BLaER1 treated with 17β-estradiol and CSF1 and Interleukin-3, amounts not matched to agents 10 nM and 100 nM (cell line): ENCODE data around the gene UGT1A7.
"Not testable (repeated sequence)": the region's sequence is repeated elsewhere in the genome, so short reads cannot be mapped to it uniquely, and the experiment has no call there.

Experiments
- H3K27ac ChIP-seq, 11 experiments: shearing (Covaris generic); formaldehyde crosslinking; 2 replicates each; pipeline ENCODE4 v1.8.1; 2022
- H3K27me3 ChIP-seq, 11 experiments: shearing (Covaris generic); formaldehyde crosslinking; 2 replicates each; pipeline ENCODE4 v1.8.1; 2022
- H3K36me3 ChIP-seq, 11 experiments: shearing (Covaris generic); formaldehyde crosslinking; 2 replicates each; pipeline ENCODE4 v1.8.1; 2022
- H3K4me1 ChIP-seq, 10 experiments: shearing (Covaris generic); formaldehyde crosslinking; 2 replicates each; pipeline ENCODE4 v1.8.1; 2022
- H3K4me2 ChIP-seq, 11 experiments: shearing (Covaris generic); formaldehyde crosslinking; 2 replicates each; pipeline ENCODE4 v1.8.1; 2022
- H3K4me3 ChIP-seq, 10 experiments: shearing (Covaris generic); formaldehyde crosslinking; 2 replicates each; pipeline ENCODE4 v1.8.1; 2022
- H3K9ac ChIP-seq, 11 experiments: shearing (Covaris generic); formaldehyde crosslinking; 2 replicates each; pipeline ENCODE4 v1.8.1; 2022
- H3K9me3 ChIP-seq, 11 experiments: shearing (Covaris generic); formaldehyde crosslinking; replicated peaks in 1 of 11; 2 replicates each; pipeline ENCODE4 v1.8.1; 2022
- H4K20me1 ChIP-seq, 11 experiments: shearing (Covaris generic); formaldehyde crosslinking; 2 replicates each; pipeline ENCODE4 v1.8.1; 2022
- Cebpa-rat ChIP-seq, 11 experiments: shearing (Covaris generic); IDR thresholded peaks; 2 replicates each; pipeline ENCODE4 v1.8.1; 2022

The UGT1A7 gene

GRCh38 chr2:233691443-233692433, 10.0 kb downstream of the UGT1A7 start:
- no peak for TF ChIP-seq Cebpa-rat (IDR thresholded peaks at IDR 0.05)
- Histone ChIP-seq H3K27me3 (no peaks in the 10 kb centered on the region), H3K4me2 (no peak overlapping the region; a peak in 1 of 22 replicates), H3K36me3 (no peaks in the 10 kb centered on the region), H3K4me3 (no peak overlapping the region), H3K4me1 (peaks cover 0 to 5% (median 0%) of the 10 kb centered on the region in 10 experiments; a peak in 2 of 20 replicates), H3K9me3 (no peaks in the 10 kb centered on the region), H3K9ac (no peak overlapping the region), H4K20me1 (no peaks in the 10 kb centered on the region), H3K27ac (no peak overlapping the region)

GRCh38 chr2:233692648-233693047, 10.9 kb downstream of the UGT1A7 start, which contains the start of gene UGT1A6:
Gene UGT1A6, plus strand, starts transcription at chr2:233692890. Its CDS starts 115 bp downstream, at chr2:233693005.
- Histone ChIP-seq H3K4me2 (no peak within 1 kb of the TSS), H3K36me3 (no peaks in the 10 kb centered on the region), H4K20me1 (no peaks in the 10 kb centered on the region), H3K27me3 (no peaks in the 10 kb centered on the region), H3K9me3 (no peaks in the 10 kb centered on the region), H3K4me3 (no peak within 1 kb of the TSS), H3K27ac (no peak within 1 kb of the TSS), H3K9ac (no peak within 1 kb of the TSS), H3K4me1 (peaks cover 0 to 5% (median 0%) of the 10 kb centered on the region in 10 experiments; a peak in 2 of 20 replicates)
- no peak for TF ChIP-seq Cebpa-rat (IDR thresholded peaks at IDR 0.05)

- no peaks in the 10 kb centered on the region for H4K20me1 ChIP-seq
- H3K27ac ChIP-seq: no peak overlapping the region
- no peaks in the 10 kb centered on the region for H3K36me3 ChIP-seq
- no peaks in the 10 kb centered on the region for H3K27me3 ChIP-seq
- no peak overlapping the region for H3K4me2 ChIP-seq
- TF ChIP-seq Cebpa-rat (IDR thresholded peaks at IDR 0.05): no peak
- H3K4me3 ChIP-seq: no peak overlapping the region
- no peak overlapping the region for H3K9ac ChIP-seq
- no peaks in the 10 kb centered on the region for H3K9me3 ChIP-seq
- H3K4me1 ChIP-seq: peaks cover 0 to 5% (median 0%) of the 10 kb centered on the region in 10 experiments; a peak in 2 of 20 replicates
Observed at GRCh38 chr2:233693963-233694362, 12.3 kb downstream of the UGT1A7 start.

GRCh38 chr2:233698740-233699139, 17.0 kb downstream of the UGT1A7 start:
- Histone ChIP-seq H3K4me1 (peaks cover 0 to 7% (median 0%) of the 10 kb centered on the region in 10 experiments; a peak in 3 of 20 replicates), H3K4me2 (no peak overlapping the region), H3K36me3 (no peaks in the 10 kb centered on the region), H3K27me3 (no peaks in the 10 kb centered on the region), H4K20me1 (no peaks in the 10 kb centered on the region), H3K9me3 (peaks cover 0 to 2% (median under 1%) of the 10 kb centered on the region in 11 experiments; a peak in 6 of 22 replicates), H3K4me3 (no peak overlapping the region), H3K27ac (no peak overlapping the region; a peak in 1 of 22 replicates), H3K9ac (no peak overlapping the region)
- no peak for TF ChIP-seq Cebpa-rat (IDR thresholded peaks at IDR 0.05)

GRCh38 chr2:233699424-233700027, 17.8 kb downstream of the UGT1A7 start:
- Histone ChIP-seq H3K27ac (peak overlapping the region in 7 of 11 experiments; percentile 8 to 57 (median 47); a peak in 7 of 22 replicates), H3K27me3 (no peaks in the 10 kb centered on the region), H3K9ac (no peak overlapping the region; a peak in 1 of 22 replicates), H3K36me3 (no peaks in the 10 kb centered on the region), H3K4me1 (peaks cover 0 to 7% (median 0%) of the 10 kb centered on the region in 10 experiments; a peak in 3 of 20 replicates), H3K9me3 (peaks cover 0 to 6% (median 4%) of the 10 kb centered on the region in 11 experiments; a peak in 7 of 22 replicates), H4K20me1 (no peaks in the 10 kb centered on the region), H3K4me3 (no peak overlapping the region), H3K4me2 (peak overlapping the region in 2 of 11 experiments; percentile 24 to 37; a peak in 2 of 22 replicates)
- no peak for TF ChIP-seq Cebpa-rat (IDR thresholded peaks at IDR 0.05)

DNA sequence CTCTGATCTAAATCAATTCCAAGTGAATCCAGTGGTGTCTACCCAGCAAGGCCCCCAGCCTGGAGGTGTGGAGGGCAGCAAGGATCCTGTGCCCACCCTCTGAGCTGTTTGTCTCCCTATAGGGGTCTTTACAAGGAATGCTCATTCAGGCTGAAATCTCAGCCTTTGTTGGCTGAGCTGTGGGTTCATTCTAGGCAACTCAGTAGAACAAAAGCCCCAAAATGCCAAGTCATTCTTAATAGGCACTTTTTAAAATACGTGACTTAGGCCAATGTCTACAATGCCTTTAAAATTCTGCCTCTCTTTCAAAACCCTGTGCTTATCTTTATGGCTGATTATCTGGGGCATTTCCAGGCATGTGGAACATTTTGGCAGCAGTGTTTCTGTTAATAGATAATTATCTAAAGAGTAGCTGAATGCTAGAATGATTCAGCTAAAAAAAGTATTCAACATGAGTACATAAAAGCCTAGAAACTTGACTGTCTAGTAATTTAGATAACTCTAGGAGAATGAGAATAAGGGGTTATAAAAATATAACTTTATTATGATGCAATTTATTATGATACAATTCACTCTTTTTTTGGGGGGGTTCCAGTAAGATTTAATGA, 18.4 kb downstream of the UGT1A7 start:
- TF ChIP-seq Cebpa-rat (IDR thresholded peaks at IDR 0.05): no peak
- Histone ChIP-seq H3K4me2 (peak overlapping the region in 2 of 11 experiments; percentile 24 to 37; a peak in 2 of 22 replicates), H3K9ac (no peak overlapping the region; a peak in 2 of 22 replicates), H4K20me1 (no peaks in the 10 kb centered on the region), H3K4me1 (peaks cover 0 to 7% (median 0%) of the 10 kb centered on the region in 10 experiments; a peak in 3 of 20 replicates), H3K4me3 (no peak overlapping the region), H3K36me3 (no peaks in the 10 kb centered on the region), H3K9me3 (peaks cover 0 to 6% (median 4%) of the 10 kb centered on the region in 11 experiments; a peak in 7 of 22 replicates), H3K27ac (peak overlapping the region in 7 of 11 experiments; percentile 8 to 57 (median 47); a peak in 7 of 22 replicates), H3K27me3 (no peaks in the 10 kb centered on the region)

GRCh38 chr2:233700842-233701241, 19.1 kb downstream of the UGT1A7 start:
- not testable (repeated sequence) for H3K27ac ChIP-seq, H3K4me2 ChIP-seq, H3K4me3 ChIP-seq, H3K9me3 ChIP-seq, H3K27me3 ChIP-seq, H3K9ac ChIP-seq, H3K36me3 ChIP-seq, H4K20me1 ChIP-seq, H3K4me1 ChIP-seq

DNA sequence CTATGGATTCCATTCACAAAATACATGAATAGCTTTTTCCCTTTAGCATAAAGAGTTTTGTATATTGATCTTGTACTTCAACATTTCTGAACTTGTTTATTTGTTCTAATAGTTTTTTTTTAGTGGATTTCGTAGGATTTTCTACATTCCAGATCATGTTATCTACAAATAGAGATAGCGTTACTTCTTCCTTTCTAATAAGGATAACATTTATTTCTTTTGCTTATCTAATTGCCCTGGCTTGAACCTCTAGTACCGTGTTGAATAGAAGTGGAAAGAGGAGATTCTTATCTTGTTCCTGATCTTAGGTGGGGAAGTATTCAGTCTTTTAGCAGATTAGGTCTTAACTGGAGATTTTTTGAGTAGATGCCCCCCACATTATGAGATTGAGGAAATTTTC, 20.5 kb downstream of the UGT1A7 start:
- peaks cover 0 to 6% (median 4%) of the 10 kb centered on the region in 11 experiments; a peak in 7 of 22 replicates for H3K9me3 ChIP-seq
- no peak overlapping the region for H3K4me3 ChIP-seq
- no peak overlapping the region for H3K4me2 ChIP-seq
- no peaks in the 10 kb centered on the region for H3K36me3 ChIP-seq
- no peak overlapping the region for H3K27ac ChIP-seq
- H4K20me1 ChIP-seq: no peaks in the 10 kb centered on the region
- no peak for TF ChIP-seq Cebpa-rat (IDR thresholded peaks at IDR 0.05)
- H3K9ac ChIP-seq: no peak overlapping the region
- H3K4me1 ChIP-seq: peaks cover 0 to 7% (median 0%) of the 10 kb centered on the region in 10 experiments; a peak in 3 of 20 replicates
- no peaks in the 10 kb centered on the region for H3K27me3 ChIP-seq
